Cerebellar nuclear complex (tissue), 1 donor: ENCODE measurements around the gene UBE2O.

Source experiments
- DNase-seq, 2 experiments: peaks; one replicate each; lab custom pipeline; 2025; lab: John Stamatoyannopoulos, UW

UBE2O gene

GRCh38 chr17:76388966-76389888, 63.7 kb downstream of the UBE2O start:
- no peak for DNase-seq

GRCh38 chr17:76386966-76387765, 65.8 kb downstream of the UBE2O start:
- no peak for DNase-seq

- no peak for DNase-seq
Measured at GRCh38 chr17:76385892-76386786, 66.8 kb downstream of the UBE2O start.

DNA sequence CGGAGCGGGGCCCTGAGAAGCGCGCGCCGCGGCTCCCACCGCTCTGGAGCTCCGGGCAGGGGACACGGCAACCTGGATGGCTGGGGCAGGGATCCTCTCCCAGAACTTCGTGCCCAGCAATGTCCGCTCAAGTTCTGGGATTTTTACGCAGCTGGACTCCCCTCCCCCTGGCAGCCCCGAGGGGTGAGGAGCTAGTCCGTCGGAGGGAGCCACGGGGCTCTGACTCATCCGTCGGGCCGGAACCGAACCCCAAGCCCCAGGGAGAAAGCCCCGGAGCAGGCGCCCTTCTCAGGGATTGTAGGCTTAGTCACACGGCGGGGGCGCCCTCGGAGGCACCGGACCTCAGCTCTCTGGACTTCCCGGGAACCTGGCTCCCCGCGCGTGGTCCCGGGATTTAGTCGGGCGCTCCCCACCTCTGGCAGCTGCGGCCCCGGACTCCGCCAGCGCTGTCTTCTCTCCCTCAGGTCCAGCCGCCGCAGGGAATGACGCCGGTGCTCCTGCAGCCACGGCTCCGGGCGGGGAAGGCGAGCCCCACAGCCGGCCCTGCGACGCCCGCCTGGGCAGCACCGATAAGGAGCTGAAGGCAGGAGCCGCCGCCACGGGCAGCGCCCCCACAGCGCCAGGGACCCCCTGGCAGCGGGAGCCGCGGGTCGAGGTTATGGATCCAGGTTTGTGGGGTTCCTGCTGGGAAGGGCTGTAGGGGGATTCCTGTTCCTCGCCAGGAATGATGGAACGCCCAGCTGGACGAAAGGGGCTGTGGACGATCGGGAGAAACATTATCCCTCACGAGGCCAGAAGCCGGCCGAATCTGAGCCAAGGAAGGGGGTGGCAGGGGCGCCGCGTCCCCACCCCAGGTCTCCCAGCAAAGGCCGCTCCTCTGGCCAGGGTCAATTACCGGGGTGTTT, 67.7 kb downstream of the UBE2O start:
- no peak for DNase-seq

DNA sequence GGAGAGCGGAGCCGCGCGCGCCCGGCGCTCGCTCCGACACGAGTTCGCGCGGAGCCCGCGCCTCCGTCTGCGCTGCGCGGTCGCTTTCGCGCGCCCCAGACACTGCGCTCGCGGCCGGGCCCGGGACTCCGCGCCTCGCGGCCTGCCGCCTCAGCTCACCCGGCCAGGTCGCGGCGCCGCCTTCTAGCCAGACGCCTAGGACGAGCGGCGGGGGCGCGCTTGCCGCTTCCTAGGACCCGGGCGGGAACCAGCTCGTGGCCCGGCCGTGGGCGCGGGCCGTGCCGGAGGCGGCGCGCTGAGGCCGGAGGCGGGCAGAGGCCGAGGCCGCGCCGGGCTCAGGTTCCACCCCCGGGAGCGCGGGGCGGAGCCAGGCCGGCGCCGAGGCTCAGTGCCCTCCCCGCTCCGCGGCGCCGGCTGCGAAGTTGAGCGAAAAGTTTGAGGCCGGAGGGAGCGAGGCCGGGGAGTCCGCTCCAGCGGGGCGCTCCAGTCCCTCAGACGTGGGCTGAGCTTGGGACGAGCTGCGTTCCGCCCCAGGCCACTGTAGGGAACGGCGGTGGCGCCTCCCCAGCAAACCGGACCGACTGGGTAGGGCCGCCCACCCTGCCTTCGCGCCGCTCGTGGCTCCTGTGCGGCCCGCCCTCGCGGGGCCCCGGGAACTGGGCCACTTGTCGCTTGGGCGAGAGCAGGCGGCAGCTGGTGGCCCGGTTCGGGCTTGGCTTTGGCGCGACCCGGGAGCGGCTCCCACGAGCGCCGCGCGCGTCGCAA, 68.5 kb downstream of the UBE2O start, which contains the start of gene SPHK1:
Gene SPHK1 (plus strand): TSS at position 388 of the 765 bp plus-strand sequence. CDS start 1,036 bp downstream, outside the sequence.
- DNase-seq: no peak

- no peak for DNase-seq
Measured at GRCh38 chr17:76383546-76384221, 69.3 kb downstream of the UBE2O start.

- DNase-seq: no peak
Measured at GRCh38 chr17:76382803-76383545, 70.0 kb downstream of the UBE2O start.

GRCh38 chr17:76382351-76382802, 70.6 kb downstream of the UBE2O start:
- DNase-seq: no peak

GRCh38 chr17:76381633-76382350, 71.2 kb downstream of the UBE2O start:
- no peak for DNase-seq

DNA sequence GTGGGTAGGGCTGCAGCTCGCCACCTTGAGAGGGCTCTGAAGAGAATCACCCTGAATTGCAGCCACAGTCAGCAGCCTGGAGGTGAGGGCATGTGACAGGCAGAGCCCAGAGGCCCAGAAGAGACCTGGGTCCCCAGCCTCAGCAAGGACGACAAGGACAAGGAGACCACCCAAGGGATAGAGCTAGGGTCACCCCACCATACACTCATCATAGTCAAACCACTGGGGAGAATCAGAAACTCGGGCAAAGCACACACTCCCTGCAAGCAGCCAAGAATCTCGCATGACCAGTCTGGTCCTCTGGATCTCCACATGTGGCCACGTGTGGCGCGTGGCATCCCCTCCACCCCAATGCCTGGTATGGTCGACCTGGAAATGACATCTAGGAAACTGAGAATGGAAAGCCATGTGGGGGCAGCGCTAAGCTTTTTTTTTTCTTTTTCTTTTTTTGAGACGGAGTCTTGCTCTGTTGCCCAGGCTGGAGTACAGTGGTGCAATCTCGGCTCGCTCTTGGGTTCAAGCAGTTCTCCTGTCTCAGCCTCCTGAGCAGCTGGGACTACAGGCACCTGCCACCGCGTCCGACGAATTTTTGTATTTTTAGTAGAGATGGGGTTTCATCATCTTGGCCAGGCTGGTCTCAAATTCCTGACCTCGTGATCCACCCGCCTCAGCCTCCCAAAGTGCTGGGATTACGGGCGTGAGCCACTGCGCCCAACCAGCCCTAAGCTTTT, 73.1 kb downstream of the UBE2O start:
- no peak for DNase-seq

DNA sequence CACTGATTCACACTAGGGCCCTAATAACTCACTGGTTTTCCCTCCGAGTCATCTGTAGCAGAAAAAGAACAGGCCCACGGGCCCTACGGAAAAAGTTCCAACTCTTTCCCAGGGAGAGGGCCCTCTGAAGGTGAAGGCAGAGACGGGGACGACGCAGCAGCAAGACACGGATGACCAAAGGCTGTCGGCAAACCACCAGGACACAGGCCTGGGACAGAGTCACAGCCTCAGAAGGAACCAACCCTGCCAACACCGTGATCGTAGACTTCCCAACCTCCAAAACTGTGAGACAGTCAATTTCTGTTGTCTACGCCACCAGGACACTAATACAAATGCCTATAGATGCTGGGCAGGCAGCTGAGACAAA, 73.7 kb downstream of the UBE2O start:
- DNase-seq: no peak

GRCh38 chr17:76378548-76379274, 74.2 kb downstream of the UBE2O start:
- DNase-seq: no peak

DNA sequence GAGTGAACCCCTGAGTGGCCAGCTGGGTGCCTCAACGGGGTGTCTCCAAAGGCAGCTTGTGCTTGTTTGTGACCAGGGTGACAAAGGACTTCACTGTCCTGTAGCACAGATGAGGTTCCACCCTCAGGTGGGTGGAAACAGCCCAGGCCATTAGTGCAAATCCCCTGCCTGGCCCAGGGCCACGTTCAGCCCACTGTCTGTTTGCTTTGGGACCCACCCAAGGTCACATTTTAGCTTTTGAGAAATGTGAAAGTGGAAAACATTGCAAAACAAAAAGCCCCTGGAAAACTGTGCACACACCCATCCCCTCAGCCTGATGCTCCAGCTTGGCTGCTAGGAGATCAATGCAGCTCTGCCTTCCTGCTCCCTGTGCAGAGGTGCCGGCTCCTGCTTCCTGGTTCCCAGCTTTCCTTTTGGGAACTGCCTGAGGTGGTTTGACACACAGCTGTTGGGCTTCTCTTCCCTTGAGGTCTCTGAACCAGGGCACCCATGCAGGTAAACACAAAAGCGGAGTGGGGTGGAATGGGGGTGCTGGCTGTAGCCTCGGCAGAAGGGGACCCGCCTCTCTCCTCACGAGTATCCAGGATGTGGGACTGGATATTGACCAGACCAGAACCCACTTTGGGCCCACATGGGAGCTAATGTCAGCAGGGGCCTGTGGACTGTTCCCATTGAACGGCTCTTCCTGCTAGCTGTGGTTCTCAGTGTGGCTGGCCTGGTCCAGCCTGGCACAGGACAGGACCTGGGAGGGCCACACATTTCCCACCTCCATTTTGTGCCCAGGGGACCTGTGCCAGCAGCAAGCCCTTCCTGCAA, 76.4 kb downstream of the UBE2O start:
- DNase-seq: no peak

DNA sequence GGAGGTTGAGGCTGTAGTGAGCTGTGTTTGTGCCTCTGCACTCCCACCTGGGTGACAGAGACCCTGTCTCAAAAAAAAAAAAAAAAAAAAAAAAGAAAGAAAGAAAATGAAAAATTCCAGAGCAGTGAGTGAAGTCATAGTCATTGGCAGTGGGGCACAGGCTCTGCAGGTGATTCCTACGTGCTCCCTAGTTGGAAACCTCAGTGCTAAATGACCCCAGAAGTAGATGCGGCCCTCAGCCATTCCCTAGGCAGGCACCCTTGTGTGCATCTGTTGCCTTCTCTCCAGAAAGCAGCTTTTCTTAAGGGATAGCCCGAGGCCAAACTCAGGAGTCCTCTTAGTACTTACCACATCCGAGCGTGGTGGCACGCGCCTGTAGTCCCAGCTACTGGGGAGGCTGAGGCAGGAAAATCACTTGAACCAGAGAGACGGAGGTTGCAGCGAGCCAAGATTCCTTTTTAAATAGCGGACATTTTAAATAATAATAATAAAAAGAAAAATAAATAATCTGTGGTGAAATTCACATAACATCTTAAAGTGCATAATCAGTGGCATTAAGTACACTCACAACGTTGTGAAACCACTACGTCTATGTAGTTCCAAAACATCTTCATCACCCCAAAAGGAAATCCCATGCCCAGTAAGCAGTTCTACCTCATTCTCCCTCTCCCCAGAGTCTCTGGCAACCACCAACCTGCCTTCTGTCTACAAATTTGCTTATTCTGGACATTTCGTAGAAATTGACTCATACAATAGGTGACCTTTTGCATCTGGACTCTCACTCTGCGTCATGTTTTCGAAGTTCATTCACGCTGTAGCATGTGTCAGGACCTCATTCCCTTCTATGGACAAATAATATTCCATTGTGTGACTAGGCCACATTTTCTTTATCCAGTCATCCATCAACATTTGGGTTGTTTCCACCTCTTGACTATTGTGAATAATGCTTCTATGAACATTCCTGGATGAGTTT, 81.0 kb downstream of the UBE2O start:
- DNase-seq: no peak
